H1 (cell line): ENCODE results near the gene SNAP29. TPM values are rescaled to one million over a fixed set of nuclear protein-coding genes. Genes with fewer than 3 reads are reported as not detected.

Experiments used
- CTCF ChIA-PET: fragments of 300-600 bp; sonication (Branson Sonifier 250); formaldehyde crosslinking; loops from one replicate; lab custom pipeline; 2021; ENCODE audit not compliant: partially characterized antibody; lab: Charles Lee
- POLR2A ChIA-PET: fragments of 300-600 bp; sonication (Branson Sonifier 250); formaldehyde crosslinking; loops from one replicate; lab custom pipeline; 2021; ENCODE audit warnings: inconsistent platforms; ENCODE audit not compliant: partially characterized antibody; lab: Charles Lee
- DNase-seq, 2 experiments: peaks; one replicate each; pipeline versions ENCODE4 v3.0.0 to v3.0.0-alpha.2; 2010 to 2022; ENCODE audit warnings: low spot score in 2 of 2, low read depth in 1 of 2, mixed read lengths in 1 of 2
- FAIRE-seq: peaks from 2 replicates; lab custom pipeline; 2011; peaks lifted over from hg19 to GRCh38; lab: Jason Lieb, UNC
- H2AFZ ChIP-seq: 2 replicates; pipeline ENCODE4 v1.8.1; 2012; ENCODE audit warnings: low read length, inconsistent platforms
- H2AK5ac ChIP-seq: 2 replicates; pipeline ENCODE4 v1.6.1; 2013; ENCODE audit warnings: low read depth, low read length
- H2BK120ac ChIP-seq: replicated peaks from 2 replicates; pipeline ENCODE3; 2013; ENCODE audit warnings: low read depth, low read length, inconsistent platforms
- H2BK12ac ChIP-seq: 2 replicates; pipeline ENCODE4 v1.6.1; 2013; ENCODE audit warnings: low read depth, low read length
- H2BK15ac ChIP-seq: 2 replicates; pipeline ENCODE4 v1.6.1; 2013; ENCODE audit warnings: low read length
- H2BK20ac ChIP-seq: 2 replicates; pipeline ENCODE4 v1.6.1; 2013; ENCODE audit warnings: low read length
- H2BK5ac ChIP-seq: 2 replicates; pipeline ENCODE4 v1.6.1; 2013; ENCODE audit warnings: low read depth, low read length
- H3K14ac ChIP-seq: 2 replicates; pipeline ENCODE4 v1.6.1; 2013; ENCODE audit warnings: inconsistent platforms; ENCODE audit not compliant: insufficient read length
- H3K18ac ChIP-seq: 2 replicates; pipeline ENCODE4 v1.6.1; 2013; ENCODE audit warnings: low read length; ENCODE audit errors: extremely low read depth
- H3K23ac ChIP-seq: 2 replicates; pipeline ENCODE4 v1.6.1; 2013; ENCODE audit warnings: inconsistent platforms; ENCODE audit not compliant: insufficient read length
- H3K23me2 ChIP-seq: 2 replicates; pipeline ENCODE4 v1.6.1; 2013; ENCODE audit warnings: low read depth, low read length
- H3K27ac ChIP-seq: 2 replicates; pipeline ENCODE4 v1.6.1; 2011; ENCODE audit warnings: low read depth, low read length, inconsistent platforms
- H3K27me3 ChIP-seq, 4 experiments: replicated peaks in 1 of 4; 1 replicate in 1 of 4; 2 replicates in 3 of 4; pipeline versions ENCODE4 v1.6.1 to v1.8.1; 2011 to 2013; ENCODE audit warnings: low read length in 3 of 4, mild to moderate bottlenecking in 3 of 4, inconsistent platforms in 2 of 4, mixed read lengths in 2 of 4, moderate library complexity in 1 of 4; ENCODE audit not compliant: control insufficient read depth in 3 of 4, insufficient read depth in 3 of 4; ENCODE audit errors: extremely low read depth in 1 of 4
- H3K36me3 ChIP-seq, 4 experiments: 2 replicates each; pipeline versions ENCODE4 v1.6.1 to v1.8.1; 2011 to 2013; ENCODE audit warnings: mild to moderate bottlenecking in 4 of 4, low read length in 3 of 4, moderate library complexity in 2 of 4, control low read depth in 1 of 4, inconsistent platforms in 1 of 4; ENCODE audit not compliant: insufficient read depth in 4 of 4, control insufficient read depth in 2 of 4
- H3K4ac ChIP-seq: replicated peaks from 2 replicates; pipeline ENCODE3; 2013; ENCODE audit warnings: low read length, low read depth, mixed read lengths, inconsistent platforms; ENCODE audit not compliant: insufficient read length
- H3K4me1 ChIP-seq, 4 experiments: replicated peaks in 1 of 4; 1 replicate in 1 of 4; 2 replicates in 3 of 4; pipeline versions ENCODE4 v1.6.1 to v1.8.1; 2011 to 2013; ENCODE audit warnings: low read length in 3 of 4, inconsistent platforms in 2 of 4, mixed read lengths in 1 of 4; ENCODE audit not compliant: insufficient read depth in 4 of 4, control insufficient read depth in 3 of 4
- H3K4me2 ChIP-seq, 2 experiments: 2 replicates each; pipeline versions ENCODE4 v1.6.1 to v1.8.1; 2011 to 2013; ENCODE audit warnings: low read depth in 2 of 2, low read length in 2 of 2, control low read depth in 1 of 2, inconsistent platforms in 1 of 2, mild to moderate bottlenecking in 1 of 2; ENCODE audit not compliant: insufficient read depth in 1 of 2
- H3K4me3 ChIP-seq, 4 experiments: fragments of 200-600, 300-600 bp in 1 of 4; sonication (generic), shearing (Covaris generic), sonication (Bioruptor Twin) in 1 of 4; 2 replicates each; pipeline versions ENCODE4 v1.5.1 to v1.8.1; 2011 to 2016; ENCODE audit warnings: low read length in 4 of 4, low read depth in 3 of 4, control low read depth in 2 of 4, inconsistent platforms in 2 of 4, mild to moderate bottlenecking in 2 of 4, mixed read lengths in 1 of 4, moderate library complexity in 1 of 4; ENCODE audit not compliant: insufficient read depth in 2 of 4; ENCODE audit errors: extremely low read depth in 1 of 4
- H3K56ac ChIP-seq: replicated peaks from 2 replicates; pipeline ENCODE3; 2013; ENCODE audit warnings: low read depth, mild to moderate bottlenecking, mixed read lengths, low read length, inconsistent platforms; ENCODE audit not compliant: insufficient read length
- H3K79me1 ChIP-seq: 2 replicates; pipeline ENCODE4 v1.6.1; 2013; ENCODE audit warnings: low read depth, low read length, control low read depth
- H3K79me2 ChIP-seq, 2 experiments: 2 replicates each; pipeline versions ENCODE4 v1.6.1 to v1.8.1; 2012 to 2013; ENCODE audit warnings: low read length in 2 of 2, mild to moderate bottlenecking in 2 of 2, inconsistent platforms in 1 of 2; ENCODE audit not compliant: insufficient read depth in 2 of 2, control insufficient read depth in 1 of 2
- H3K9ac ChIP-seq, 4 experiments: replicated peaks in 1 of 4; 1 replicate in 1 of 4; 2 replicates in 3 of 4; pipeline versions ENCODE4 v1.6.1 to v1.8.1; 2011 to 2013; ENCODE audit warnings: low read depth in 3 of 4, low read length in 3 of 4, control low read depth in 2 of 4, mild to moderate bottlenecking in 2 of 4, moderate library complexity in 2 of 4, inconsistent platforms in 1 of 4; ENCODE audit errors: extremely low read depth in 1 of 4
- H3K9me3 ChIP-seq, 2 experiments: 2 replicates each; pipeline versions ENCODE4 v1.6.1 to v1.8.1; 2012 to 2013; ENCODE audit warnings: mild to moderate bottlenecking in 2 of 2, moderate library complexity in 2 of 2, control low read depth in 1 of 2, inconsistent platforms in 1 of 2, low read depth in 1 of 2, low read length in 1 of 2, mixed read lengths in 1 of 2; ENCODE audit not compliant: insufficient read depth in 2 of 2
- H4K20me1 ChIP-seq, 2 experiments: replicated peaks in 1 of 2; 2 replicates each; pipeline versions ENCODE3 to v1.8.1; 2011 to 2013; ENCODE audit warnings: inconsistent platforms in 2 of 2, low read length in 2 of 2, mild to moderate bottlenecking in 1 of 2; ENCODE audit not compliant: insufficient read depth in 2 of 2, control insufficient read depth in 1 of 2
- H4K5ac ChIP-seq: 2 replicates; pipeline ENCODE4 v1.6.1; 2013; ENCODE audit warnings: low read length, low read depth, mixed read lengths, inconsistent platforms; ENCODE audit not compliant: insufficient read length
- H4K8ac ChIP-seq: 2 replicates; pipeline ENCODE4 v1.8.0; 2013; ENCODE audit warnings: mild to moderate bottlenecking, moderate library complexity, low read length, inconsistent platforms; ENCODE audit not compliant: insufficient read depth; ENCODE audit errors: extremely low read depth
- H4K91ac ChIP-seq: replicated peaks from 2 replicates; pipeline ENCODE3; 2013; ENCODE audit warnings: low read length, mixed read lengths, inconsistent platforms; ENCODE audit not compliant: insufficient read length
- CBX5 ChIP-seq: fragments of 300-800, 300-1000 bp; sonication (generic); IDR thresholded peaks from 2 replicates; pipeline ENCODE4 v1.7.1; 2016; ENCODE audit warnings: antibody characterized with exemption, low read length, low read depth
- YY1 ChIP-seq: IDR thresholded peaks from 2 replicates; pipeline ENCODE4 v1.6.1; 2011; ENCODE audit warnings: low read depth, mild to moderate bottlenecking, low read length
- WGBS, 2 experiments: shearing (Covaris generic) in 1 of 2; methylation state at CpG; one replicate each; pipeline versions ENCODE4 v1.1.6 to v1.1.7; 2013 to 2015; ENCODE audit warnings: low lambda C conversion rate in 2 of 2, mixed read lengths in 2 of 2, inconsistent platforms in 1 of 2, low coverage in 1 of 2, missing lambda C conversion rate in 1 of 2; ENCODE audit not compliant: insufficient replicate concordance in 2 of 2, insufficient coverage in 1 of 2, insufficient read length in 1 of 2; ENCODE audit errors: extremely low coverage in 1 of 2, missing lambda C conversion rate in 1 of 2; 5-methylcytosine and 5-hydroxymethylcytosine counted together
- polyA plus RNA-seq, 7 experiments: library from polyadenylated mRNA; depleted of rRNA in 3 of 7; stranded (reverse) in 5 of 7; unstranded in 2 of 7; fragments of >200 nt in 5 of 7; fragments of 200-250 nt in 2 of 7; gene quantifications; 1 replicate in 5 of 7; 2 replicates in 1 of 7; 4 replicates in 1 of 7; pipeline versions ENCODE4 v1.2.1 to v1.2.3, GENCODE V29; 2011 to 2013; ENCODE audit warnings: missing spikeins in 2 of 7, mixed read lengths in 2 of 7
- total RNA-seq: library from RNA; stranded (reverse); fragmentation: NEBNext Ultra II Directional; extraction: Animal tissue kit (Norgen Biotek cat#: 25700); gene quantifications from 2 replicates; pipeline ENCODE4 v1.2.1, GENCODE V29; 2021

Gene SNAP29
- total and polyA plus RNA-seq, 2 of the 8 experiments (the other 6 are each of a cell fraction or from before 2014, with no cell fraction given): 11.8 to 15.0 TPM

- Histone ChIP-seq H3K79me1 (no peaks in the 10 kb centered on the region; the same call in none of the 2 replicates), H3K27me3 (no peaks in the 10 kb centered on the region), H2BK5ac (no peak overlapping the region), H3K27ac (no peak overlapping the region), H4K91ac (no peak overlapping the region), H3K79me2 (no peaks in the 10 kb centered on the region), H3K9me3 (no peaks in the 10 kb centered on the region), H2AFZ (no peak overlapping the region), H2AK5ac (no peak overlapping the region), H3K4me3 (no peak overlapping the region), H3K18ac (no peak overlapping the region), H3K4me2 (no peak overlapping the region), H4K8ac (no peak overlapping the region), H2BK15ac (no peak overlapping the region), H2BK120ac (no peak overlapping the region), H3K23me2 (no peaks in the 10 kb centered on the region), H3K36me3 (no peaks in the 10 kb centered on the region; a peak in 1 of 8 replicates), H3K4ac (no peak overlapping the region), H4K20me1 (peaks cover 1 to 6% of the 10 kb centered on the region in 2 experiments), H3K4me1 (no peaks in the 10 kb centered on the region; a peak in 1 of 7 replicates), H3K14ac (no peak overlapping the region), H3K9ac (no peak overlapping the region), H2BK20ac (no peak overlapping the region), H4K5ac (no peak overlapping the region), H3K23ac (no peak overlapping the region), H3K56ac (no peak overlapping the region), H2BK12ac (no peak overlapping the region)
- no peak for FAIRE-seq
- DNase-seq: no peak
- ChIA-PET POLR2A (no interaction called here), CTCF (interaction anchor here (0.7 to 3.6 kb wide), 7 partner anchors 10 to 303 kb away, joined by 3 to 18 read pairs (median 4); no protein-coding TSS in a partner anchor)
- WGBS, 2 experiments: 85% methylated on average over 11 of the region's 11 CpGs; no CpG with 5 or more reads in 1 of the 2 experiments
- TF ChIP-seq CBX5: no peak
- no peak for TF ChIP-seq YY1
Measured at GRCh38 chr22:20867179-20868024, 8.6 kb downstream of the SNAP29 start.
